Loucy (cell line): Measurements from ENCODE around the gene CPSF4L.

ENCODE experiments used
- EZH2phosphoT487 ChIP-seq: fragments of 200-600 bp; IDR thresholded peaks from 2 replicates; pipeline ENCODE4 v1.6.1; 2018; ENCODE audit warnings: antibody characterized with exemption, mild to moderate bottlenecking, moderate library complexity, borderline replicate concordance
- TF ChIP-seq, protein P1 (sequence below): fragments of 200-600 bp; sonication (generic); conservative IDR thresholded peaks from 2 replicates; pipeline ENCODE4 v1.5.1; 2014; ENCODE audit warnings: mild to moderate bottlenecking, antibody characterized with exemption, low read length

DNA sequence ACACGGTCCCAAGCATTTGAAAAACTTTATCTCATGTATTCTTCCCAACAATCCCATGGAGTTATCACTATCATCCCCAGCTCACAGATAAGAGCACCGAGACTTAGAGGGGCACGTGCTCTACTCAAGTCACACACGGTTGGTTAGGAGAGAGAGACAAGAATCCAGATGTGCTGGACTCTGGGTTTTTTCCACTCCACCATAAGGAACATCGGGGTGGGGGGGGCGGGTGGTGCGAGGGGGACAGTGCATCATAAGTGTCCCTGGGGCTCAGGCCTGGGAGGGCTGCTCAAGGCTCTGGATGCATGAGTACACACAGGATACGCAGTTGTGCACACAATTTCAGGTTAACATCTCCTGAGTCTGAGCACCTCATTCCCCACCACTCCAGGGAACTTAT, 42.8 kb upstream of the CPSF4L start:
- TF ChIP-seq, protein P1, sequence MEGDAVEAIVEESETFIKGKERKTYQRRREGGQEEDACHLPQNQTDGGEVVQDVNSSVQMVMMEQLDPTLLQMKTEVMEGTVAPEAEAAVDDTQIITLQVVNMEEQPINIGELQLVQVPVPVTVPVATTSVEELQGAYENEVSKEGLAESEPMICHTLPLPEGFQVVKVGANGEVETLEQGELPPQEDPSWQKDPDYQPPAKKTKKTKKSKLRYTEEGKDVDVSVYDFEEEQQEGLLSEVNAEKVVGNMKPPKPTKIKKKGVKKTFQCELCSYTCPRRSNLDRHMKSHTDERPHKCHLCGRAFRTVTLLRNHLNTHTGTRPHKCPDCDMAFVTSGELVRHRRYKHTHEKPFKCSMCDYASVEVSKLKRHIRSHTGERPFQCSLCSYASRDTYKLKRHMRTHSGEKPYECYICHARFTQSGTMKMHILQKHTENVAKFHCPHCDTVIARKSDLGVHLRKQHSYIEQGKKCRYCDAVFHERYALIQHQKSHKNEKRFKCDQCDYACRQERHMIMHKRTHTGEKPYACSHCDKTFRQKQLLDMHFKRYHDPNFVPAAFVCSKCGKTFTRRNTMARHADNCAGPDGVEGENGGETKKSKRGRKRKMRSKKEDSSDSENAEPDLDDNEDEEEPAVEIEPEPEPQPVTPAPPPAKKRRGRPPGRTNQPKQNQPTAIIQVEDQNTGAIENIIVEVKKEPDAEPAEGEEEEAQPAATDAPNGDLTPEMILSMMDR = no peak
- no peak for TF ChIP-seq EZH2phosphoT487
